Left ventricle myocardium superior (tissue), 1 donor: ENCODE measurements around the gene RPL34. TPM values are rescaled to one million over a fixed set of nuclear protein-coding genes. Genes with fewer than 3 reads are reported as not detected.

Experiments
- ATAC-seq: fragments of 200-7000 bp; cut with Tn5 transposase; one replicate; pipeline ENCODE4 v1.9.1; 2020; ENCODE audit warnings: mild to moderate bottlenecking, moderate library complexity
- DNase-seq: peaks from one replicate; pipeline ENCODE4 v3.0.0-alpha.2; 2020
- intact Hi-C: fragments of 100-400 bp; cut with micrococcal nuclease; formaldehyde crosslinking; loops from one replicate; pipeline ENCODE4 v1.11.0; 2022
- total RNA-seq: library from RNA; stranded (reverse); fragmentation: NEBNext Ultra II Directional; extraction: Animal tissue kit (Norgen Biotek cat#: 25700); gene quantifications from one replicate; pipeline ENCODE4 v1.2.1, GENCODE V29; 2021
- donor health status: DM: no; HTN: yes; CAD: no; lungs with severe emphysema.

RPL34 gene
- total RNA-seq, 1 donor from 2014 or later = 718 TPM

GRCh38 chr4:108620933-108621905, 843 bp downstream of the RPL34 start:
- DNase-seq (no peak), ATAC-seq (no peak)
- intact Hi-C loops = no loop called here

DNA sequence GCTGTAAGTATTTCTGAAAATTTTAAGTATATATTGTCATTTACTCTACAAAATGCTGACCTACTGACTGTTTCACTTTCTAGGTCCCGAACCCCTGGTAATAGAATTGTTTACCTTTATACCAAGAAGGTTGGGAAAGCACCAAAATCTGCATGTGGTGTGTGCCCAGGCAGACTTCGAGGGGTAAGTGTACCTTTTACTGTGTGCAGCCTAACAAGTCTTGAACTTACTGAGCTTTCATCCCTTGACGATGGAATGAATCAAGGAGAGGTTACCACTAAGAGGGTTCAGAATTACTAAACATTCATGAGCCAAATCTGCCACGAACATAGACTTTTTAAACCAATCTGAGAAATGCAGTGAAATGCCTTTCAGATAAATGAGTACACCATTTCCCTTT, 1.6 kb downstream of the RPL34 start:
- ATAC-seq (no peak), DNase-seq (no peak)
- intact Hi-C loops = no loop called here

DNA sequence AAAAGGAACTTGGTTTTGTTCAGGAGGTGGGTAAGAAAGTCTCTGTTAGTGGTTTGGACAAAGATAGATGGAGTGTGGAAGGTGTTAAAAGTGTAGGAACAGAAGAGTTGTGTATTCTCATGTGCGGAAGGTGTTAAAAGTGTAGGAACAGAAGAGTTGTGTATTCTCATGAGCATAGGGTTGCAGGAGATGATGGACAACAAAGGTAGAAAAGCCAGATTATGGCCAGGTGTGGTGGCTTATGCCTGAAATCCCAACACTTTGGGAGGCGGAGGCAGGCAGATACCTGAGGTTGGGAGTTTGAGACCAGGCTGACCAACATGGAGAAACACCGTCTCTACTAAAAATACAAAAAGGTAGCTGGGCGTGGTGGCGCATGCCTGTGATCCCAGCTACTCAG, 2.5 kb downstream of the RPL34 start:
- no peak for ATAC-seq
- DNase-seq = no peak
- intact Hi-C loops = no loop called here

DNA sequence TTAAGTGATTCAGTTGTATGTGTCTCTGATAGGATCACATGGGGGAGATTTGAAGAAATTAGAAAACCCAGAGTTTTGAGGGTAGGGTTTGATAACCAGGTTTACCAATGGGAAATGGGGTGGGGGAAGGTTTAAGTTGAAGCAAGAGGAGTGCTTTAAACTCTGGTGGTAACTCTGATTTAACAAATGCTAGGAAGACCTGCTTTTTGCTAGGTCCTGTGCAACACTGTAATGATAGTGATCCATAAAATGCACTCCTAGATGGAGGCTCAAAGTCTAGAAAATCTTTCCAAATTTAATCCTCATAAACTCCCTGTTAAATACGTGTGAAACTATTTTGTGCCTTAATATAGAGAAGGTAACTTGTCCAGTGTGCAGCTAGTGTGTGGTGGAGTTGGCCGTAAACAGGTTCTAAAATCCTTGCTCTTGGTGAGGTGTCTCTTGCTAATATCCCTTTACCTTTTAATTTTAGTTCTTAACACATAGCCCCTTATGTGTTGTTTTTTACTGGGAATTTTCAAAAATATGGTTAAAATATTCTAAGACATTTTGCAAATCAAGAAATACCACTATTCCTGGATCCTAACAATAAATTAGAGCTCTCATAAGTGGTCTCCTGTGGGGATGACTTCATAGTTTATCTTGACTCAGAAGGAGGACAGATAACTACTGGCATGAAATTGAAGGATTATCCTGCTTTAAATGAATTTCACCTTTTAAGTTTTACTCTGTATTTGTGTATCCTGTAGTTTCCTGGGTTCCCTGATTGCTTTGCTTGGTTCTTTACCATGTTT, 4.1 kb downstream of the RPL34 start:
- DNase-seq = no peak
- intact Hi-C loops = no loop called here
- no peak for ATAC-seq

DNA sequence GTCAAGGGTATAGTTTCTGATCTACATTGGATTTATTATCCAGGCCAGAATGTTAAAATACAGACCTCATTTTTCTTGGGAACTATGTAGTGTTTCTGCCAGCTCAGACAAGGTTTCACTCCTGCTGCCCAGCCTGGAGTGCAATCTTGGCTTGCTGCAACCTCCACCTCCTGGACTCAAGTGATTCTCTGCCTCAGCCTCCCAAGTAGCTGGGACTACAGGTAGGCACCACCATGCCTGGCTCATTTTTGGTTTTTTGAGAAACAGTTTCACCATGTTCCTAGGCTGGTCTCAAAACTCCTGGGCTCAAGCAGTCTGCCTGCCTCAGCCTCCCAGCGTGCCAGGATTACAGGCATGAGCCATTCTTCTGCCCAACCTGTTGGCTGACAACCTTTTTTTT, 5.7 kb downstream of the RPL34 start:
- DNase-seq (no peak), ATAC-seq (no peak)
- intact Hi-C loops = no loop called here

GRCh38 chr4:108628411-108628810, 8.0 kb downstream of the RPL34 start:
- intact Hi-C loops = no loop called here
- DNase-seq (no peak), ATAC-seq (no peak)

DNA sequence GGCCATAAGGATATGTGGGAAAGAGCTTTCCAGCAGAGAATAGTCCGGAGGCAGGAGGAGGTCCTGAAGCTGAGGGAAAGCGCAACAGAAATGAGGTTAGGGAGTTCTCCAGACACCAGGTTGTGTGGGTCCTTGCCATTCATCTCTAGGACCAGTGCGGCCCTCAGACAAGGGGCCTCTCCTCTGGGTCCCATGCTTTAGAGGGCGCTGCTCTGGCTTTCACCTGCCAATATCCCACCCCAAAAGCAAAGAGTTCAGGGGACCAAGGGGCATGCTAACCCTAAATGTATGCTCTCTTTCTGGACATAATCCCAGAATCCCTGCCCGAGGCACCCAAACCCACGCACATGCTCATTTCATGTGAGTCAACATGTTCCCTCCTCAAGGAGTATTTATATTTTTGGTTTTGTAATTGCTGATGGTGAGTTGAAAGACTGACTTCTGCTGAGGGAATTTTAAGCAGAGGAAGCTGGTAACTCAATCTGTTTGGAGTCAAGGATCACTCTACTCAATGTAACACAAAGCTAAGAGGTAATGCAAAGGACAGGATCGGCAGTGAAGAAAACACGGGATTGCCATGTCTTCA, 14.8 kb downstream of the RPL34 start:
- DNase-seq (no peak), ATAC-seq (no peak)
- intact Hi-C loops = no loop called here

DNA sequence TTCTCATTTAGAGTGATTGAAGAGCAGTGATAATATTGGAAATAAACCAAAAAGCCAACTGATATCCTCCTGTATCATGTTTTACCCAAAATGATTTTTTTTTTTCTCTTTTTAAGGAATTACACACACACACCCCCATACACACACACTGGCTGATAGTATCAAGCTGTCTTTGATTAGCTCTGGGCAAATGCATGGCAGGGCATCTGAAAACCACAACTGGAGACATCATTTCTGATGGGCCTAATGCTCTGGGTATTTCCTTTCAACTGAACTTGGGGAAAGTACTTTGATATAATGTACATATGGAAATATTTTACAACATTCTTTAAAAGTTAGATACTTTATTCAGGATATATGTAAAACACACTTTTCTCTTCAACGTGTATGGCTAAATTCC, 15.9 kb downstream of the RPL34 start:
- intact Hi-C loops = no loop called here
- no peak for ATAC-seq
- no peak for DNase-seq

DNA sequence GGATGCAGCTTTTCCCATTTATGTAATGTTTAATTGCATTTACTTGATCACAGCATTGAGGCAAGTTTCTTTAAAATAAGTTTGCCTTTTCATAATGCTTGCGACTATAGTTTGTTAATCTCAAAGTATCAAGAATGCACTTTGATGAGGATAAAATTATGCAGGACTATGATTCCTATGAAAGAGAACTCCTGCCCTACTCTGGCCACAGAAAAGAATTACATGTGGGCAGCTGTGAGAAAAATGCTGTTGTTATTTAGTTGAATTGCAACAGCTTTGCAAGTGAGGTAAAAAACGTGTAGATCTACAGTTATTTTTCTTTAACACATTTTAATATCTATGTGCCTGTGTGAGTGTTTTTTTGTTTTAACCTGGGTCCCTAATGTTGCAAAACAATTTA, 17.5 kb downstream of the RPL34 start:
- DNase-seq = no peak
- intact Hi-C loops = no loop called here
- no peak for ATAC-seq

- DNase-seq = no peak
- no peak for ATAC-seq
- intact Hi-C loops = no loop called here
These were observed 23.9 kb downstream of the RPL34 start for GRCh38 chr4:108644237-108644636.

DNA sequence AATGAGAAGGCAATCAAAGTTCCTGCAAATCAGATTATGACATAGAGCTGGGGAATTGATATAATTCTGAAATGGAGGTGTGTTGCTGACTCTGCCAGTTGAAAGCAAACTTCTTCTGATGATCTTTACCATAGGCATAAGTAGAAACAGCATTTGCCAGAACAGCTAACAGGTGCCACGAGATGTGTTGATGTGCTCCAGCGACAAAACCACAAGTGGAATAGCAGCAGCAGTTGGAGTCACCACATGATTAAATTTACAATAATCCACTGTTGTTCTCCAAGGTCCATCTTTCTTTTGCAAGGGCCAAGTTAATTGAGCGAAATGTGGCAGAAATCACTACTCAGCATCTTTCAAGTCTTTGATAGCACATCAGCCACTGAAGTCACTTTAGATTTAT, 26.3 kb downstream of the RPL34 start:
- intact Hi-C loops = no loop called here
- ATAC-seq = no peak
- DNase-seq = no peak

GRCh38 chr4:108649863-108650211, 29.5 kb downstream of the RPL34 start:
- no peak for DNase-seq
- no peak for ATAC-seq
- intact Hi-C loops = no loop called here

GRCh38 chr4:108650212-108651013, 30.0 kb downstream of the RPL34 start, which contains the start of gene OSTC:
Gene OSTC, plus strand, starts transcription at chr4:108650599. Its CDS starts 57 bp downstream, at chr4:108650656.
- intact Hi-C loops = no loop called here
- peak; percentile 98 for ATAC-seq
- DNase-seq = peak; percentile 97

DNA sequence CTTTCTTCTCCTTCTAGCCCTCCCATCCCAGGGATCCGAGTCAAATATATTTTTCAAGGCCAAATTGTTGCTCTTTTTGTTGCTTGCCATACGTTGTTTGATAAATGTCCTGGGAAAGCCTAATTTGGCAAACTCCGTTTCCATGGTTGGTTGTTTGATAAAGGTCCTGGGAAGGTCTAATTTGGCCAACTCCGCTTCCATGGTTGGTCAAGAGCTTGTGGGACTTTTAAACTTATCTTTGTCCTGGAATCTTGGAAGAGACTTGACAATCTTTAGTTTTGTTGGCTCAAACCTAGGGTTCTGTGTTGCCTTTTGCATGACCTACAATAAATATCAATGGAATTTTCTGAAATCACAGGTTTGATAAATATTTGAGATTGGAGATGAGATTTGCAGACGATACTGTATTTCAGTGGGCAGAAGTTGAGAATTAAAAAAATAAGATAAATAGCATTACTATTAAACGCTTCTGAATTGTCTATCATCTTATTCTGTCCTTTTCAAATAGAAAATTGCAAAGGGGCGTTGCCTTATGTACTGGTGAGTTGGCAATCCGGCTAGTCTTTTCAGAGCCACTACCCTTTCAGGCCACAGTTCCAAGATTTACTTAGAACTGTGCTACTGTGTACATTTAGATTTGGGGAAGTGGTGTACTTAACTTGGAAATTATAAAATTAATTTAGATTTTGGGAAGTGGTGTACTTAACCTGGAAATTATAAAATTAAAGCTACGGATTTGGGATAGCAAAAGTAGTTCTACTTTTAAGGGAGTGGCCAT, 30.8 kb downstream of the RPL34 start:
- DNase-seq (no peak), ATAC-seq (no peak)
- intact Hi-C loops = no loop called here

GRCh38 chr4:108662629-108663028, 42.3 kb downstream of the RPL34 start:
- intact Hi-C loops = no loop called here
- DNase-seq (no peak), ATAC-seq (no peak)

GRCh38 chr4:108674356-108674977, 54.1 kb downstream of the RPL34 start:
- no peak for ATAC-seq

More at GRCh38 chr4:108674356-108674977, 54.1 kb downstream of the RPL34 start:
- DNase-seq = no peak
- intact Hi-C loops = no loop called here
